HG02852 (cell line): ENCODE measurements around the gene STARD3.

Experiments used
- ATAC-seq: cut with Tn5 transposase; IDR thresholded peaks from one replicate; pipeline ENCODE4 v1.9.1; 2021; ENCODE audit warnings: mild to moderate bottlenecking, moderate library complexity; ENCODE audit not compliant: unreplicated experiment

STARD3 gene

GRCh38 chr17:39603304-39604016 is 33.5 kb upstream of the STARD3 start:
- ATAC-seq = no peak

- no peak for ATAC-seq
Measured at GRCh38 chr17:39604911-39605491, 31.9 kb upstream of the STARD3 start.

- no peak for ATAC-seq
Measured at GRCh38 chr17:39605492-39606433, 31.2 kb upstream of the STARD3 start.

DNA sequence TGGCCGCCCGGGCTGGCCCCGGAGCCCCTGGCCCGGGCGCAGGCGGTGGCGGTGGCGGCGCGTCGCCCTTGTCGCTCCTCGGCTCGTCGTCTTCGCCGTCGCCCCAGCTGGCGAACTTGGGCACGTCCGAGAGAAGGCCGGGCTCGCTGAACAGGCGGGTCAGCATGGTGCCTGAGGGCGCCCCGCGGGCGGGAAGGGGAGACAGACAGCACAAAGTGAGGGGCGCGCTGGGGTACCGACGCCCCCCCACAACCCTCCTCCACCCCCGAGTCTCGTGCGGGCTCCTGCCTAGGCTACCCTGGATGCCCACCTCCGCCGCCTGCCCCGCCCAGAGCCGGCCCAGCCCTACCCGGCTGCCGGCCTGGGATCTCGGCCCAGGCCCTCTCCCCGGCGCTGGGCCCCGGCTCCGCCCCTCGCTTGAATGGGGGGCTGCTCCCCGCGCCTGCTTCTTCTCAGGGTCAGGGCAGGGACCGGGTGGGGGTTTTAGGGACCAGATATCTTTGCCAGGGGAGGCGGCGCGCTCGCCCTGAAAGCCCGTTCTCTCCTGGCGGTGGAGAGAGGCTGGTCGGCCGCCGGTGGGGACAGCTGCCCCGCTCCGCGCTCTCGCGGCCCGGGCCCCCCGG is 30.4 kb upstream of the STARD3 start:
- no peak for ATAC-seq

GRCh38 chr17:39607057-39607850 is 29.7 kb upstream of the STARD3 start:
- no peak for ATAC-seq

DNA sequence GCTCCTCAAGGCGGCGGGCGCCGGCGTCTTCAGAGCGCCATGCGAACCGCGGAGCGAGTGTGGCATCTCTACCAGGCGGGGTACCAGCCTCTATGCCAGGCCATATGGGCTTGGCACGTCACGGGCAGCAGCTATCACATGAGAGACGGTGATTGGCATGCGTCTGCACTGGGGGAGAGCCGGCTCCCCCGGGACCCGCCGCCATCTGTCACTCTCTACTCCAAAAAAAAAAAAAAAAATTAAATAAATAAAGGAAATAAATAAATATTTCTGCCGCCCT is 29.2 kb upstream of the STARD3 start, which contains the start of gene NEUROD2:
TSS of gene NEUROD2 (minus strand) at position 70 of the 280 bp plus-strand sequence. CDS start 1,321 bp downstream, outside the sequence.
- no peak for ATAC-seq

GRCh38 chr17:39608142-39608981 is 28.6 kb upstream of the STARD3 start:
- ATAC-seq = no peak

DNA sequence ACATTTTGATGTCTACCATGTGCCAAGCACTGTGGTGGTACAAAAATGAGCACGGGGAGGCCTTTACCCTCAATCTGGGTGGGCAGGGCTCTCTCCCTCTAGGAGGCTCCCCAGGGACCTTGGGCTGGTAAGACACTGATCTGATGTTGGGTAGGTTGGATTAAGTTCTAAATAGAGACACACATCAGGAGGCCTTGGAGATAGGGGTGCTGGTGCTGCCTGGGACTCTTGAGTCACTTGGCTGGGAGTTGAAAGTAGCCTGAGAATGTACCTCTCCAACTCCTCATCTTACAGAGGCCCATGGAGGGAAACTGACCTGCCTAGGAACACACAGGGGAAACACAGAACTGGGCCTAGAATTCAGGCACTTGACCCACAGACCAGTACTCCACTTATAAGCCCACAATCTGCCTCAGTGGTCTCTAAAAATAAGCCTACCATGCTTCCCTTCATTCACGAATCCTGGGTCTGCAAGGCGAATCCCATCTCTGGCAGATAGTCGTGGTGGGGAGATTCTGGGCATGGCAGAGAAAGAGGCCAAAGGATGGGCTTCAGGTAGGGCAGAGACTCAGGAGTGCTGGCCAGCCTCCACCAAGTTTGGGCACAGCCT is 27.4 kb upstream of the STARD3 start:
- ATAC-seq = no peak

- no peak for ATAC-seq
Measured at GRCh38 chr17:39611401-39612112, 25.4 kb upstream of the STARD3 start.

- ATAC-seq = no peak
Measured at GRCh38 chr17:39612291-39612894, 24.6 kb upstream of the STARD3 start.

DNA sequence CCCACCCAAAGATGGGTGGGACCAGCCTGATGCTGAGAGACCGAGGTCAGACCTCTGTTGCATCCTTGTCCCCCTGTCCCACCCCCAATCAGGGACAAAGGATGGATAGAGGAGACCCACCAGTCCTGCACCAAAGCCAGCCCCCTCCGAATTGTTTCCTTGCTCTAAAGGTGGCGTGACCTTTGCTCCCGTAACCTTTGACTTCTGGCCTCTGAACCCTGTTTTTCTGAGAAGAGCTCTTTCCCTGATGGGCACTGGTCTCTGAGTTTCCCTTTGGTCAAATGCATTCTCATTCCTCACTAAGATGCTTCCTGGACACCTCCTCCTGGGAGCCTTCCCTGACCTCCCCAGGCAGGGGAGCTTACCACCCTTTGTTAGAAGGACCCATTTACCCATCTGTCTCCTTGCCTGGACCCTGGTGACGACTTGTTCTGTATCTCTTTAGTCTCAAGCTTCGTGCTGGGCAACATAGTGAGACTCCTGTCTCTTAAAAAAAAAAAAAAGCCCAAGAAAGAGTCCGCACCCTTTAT is 23.9 kb upstream of the STARD3 start:
- no peak for ATAC-seq

GRCh38 chr17:39614545-39615157 is 22.3 kb upstream of the STARD3 start:
- ATAC-seq = no peak

- no peak for ATAC-seq
Measured at GRCh38 chr17:39615434-39615833, 21.5 kb upstream of the STARD3 start.

- no peak for ATAC-seq
Measured at GRCh38 chr17:39617100-39617445, 19.9 kb upstream of the STARD3 start.

DNA sequence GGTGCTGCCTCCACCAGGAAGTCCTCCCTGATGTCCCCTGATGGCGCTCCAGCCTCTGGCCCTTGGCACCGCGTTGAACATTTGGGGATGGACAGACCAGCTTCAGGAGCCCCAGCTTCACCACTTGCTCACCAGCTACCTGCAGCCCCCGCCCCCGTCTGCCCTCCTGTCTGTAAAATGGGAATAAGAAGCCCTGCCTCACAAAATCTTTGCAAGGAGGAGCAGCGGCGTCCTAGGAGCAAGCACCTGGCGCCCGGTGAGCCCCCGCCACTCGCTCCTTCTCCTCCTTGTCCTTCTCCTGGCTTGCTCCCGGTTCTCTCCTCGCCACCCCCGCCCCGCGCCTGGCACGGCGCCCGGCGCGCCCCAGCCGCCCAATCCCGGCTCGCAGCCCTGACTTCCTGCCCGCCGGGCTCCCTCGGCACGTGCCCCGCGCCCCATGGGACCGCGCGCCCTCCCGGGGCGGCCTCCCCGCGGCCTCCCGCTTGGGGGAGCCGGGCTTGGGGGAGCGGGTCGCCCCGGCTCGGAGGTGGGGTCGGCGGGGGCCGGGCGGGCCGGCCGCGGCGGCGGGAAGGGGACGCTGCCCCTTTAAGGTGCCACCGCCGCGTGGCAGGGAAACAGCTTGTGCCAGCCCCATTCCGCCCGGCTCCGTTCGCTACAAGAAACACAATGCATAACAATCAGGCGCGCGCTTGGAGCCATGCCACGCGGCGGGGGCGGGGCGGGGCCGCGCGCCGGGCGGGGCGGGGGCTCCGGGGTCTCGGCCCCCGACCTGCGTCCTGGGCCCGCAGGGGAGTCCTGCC is 19.3 kb upstream of the STARD3 start:
- no peak for ATAC-seq

GRCh38 chr17:39618246-39618913 is 18.6 kb upstream of the STARD3 start:
- ATAC-seq = no peak
